Limb (tissue), 2 donors: ENCODE results near the gene DNAJB6.

Experiments used
- DNase-seq, 2 donors: peaks; one replicate each; pipeline ENCODE4 v3.0.0-alpha.2; 2016; ENCODE audit errors: extremely low spot score in 2 of 2

DNAJB6 gene

DNA sequence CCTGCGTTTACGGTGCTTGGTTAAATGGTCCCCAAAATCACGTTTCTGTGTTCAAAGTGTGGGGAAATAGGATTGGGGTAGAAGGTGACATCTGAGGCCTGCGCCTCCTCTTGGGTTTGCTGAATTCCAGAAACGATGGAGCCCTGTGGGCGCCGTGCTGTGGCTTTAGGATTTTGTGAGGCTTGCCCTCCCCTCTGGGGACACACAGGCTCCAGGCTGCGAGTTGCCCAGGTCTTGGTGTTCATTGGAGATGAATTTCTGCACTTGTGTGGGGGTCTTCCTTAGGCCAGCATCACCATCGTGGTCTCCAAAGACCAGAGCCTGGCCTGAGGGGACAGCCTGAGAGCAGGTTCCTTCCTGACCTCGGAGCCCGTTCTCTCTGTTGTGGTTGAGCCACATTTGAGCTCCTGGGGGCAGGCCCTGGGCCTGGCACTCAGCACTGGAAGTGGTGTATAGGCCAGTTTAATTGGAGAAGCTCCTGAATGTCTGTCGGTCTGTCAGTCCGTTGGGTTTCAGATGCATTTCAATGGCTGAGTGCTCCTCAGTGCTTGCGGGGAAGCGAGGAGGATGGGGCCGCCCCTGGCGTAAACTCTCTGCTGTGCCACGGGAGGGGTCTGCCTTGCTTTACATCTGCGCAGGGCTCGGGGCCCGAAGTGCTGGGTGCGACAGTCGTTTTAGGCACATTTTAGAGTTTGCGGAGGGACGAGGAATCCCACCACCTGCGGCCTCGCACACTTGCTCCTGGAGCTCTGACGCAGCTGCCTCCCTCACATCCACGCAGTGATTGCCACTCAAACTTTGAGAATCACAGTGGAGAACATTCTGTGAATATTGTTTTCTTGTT lies 71.7 kb downstream of the DNAJB6 start:
- DNase-seq = no peak

DNA sequence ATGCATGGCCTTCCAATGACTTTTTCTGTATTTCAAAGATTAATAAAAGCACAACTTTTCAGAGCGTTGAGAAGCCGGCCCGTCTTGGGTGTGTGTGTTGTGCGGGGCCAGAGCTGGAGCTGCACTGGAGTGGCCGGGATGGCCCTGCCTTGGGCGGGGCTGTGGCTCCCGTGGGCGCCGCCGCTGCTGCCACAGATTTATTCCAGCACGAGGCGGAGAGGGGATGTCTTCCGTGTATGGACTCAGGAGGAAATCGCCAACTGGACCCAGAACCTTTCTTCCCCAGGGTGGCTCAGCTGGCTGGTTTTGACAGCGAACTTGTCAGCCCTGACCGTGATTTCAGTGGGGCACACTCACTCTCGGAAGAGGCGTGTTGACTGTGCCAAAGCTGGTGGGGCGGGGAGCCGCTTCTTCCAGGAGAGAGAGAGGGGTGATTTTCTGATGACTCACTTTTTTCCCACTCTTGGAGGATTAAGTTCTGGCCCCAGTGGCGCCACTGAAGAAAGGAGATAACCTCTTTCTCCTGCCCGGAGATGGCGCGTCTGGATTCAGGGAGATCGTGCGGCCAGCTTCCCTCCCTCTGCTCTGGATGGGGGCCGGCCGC lies 72.4 kb downstream of the DNAJB6 start:
- no peak for DNase-seq

DNA sequence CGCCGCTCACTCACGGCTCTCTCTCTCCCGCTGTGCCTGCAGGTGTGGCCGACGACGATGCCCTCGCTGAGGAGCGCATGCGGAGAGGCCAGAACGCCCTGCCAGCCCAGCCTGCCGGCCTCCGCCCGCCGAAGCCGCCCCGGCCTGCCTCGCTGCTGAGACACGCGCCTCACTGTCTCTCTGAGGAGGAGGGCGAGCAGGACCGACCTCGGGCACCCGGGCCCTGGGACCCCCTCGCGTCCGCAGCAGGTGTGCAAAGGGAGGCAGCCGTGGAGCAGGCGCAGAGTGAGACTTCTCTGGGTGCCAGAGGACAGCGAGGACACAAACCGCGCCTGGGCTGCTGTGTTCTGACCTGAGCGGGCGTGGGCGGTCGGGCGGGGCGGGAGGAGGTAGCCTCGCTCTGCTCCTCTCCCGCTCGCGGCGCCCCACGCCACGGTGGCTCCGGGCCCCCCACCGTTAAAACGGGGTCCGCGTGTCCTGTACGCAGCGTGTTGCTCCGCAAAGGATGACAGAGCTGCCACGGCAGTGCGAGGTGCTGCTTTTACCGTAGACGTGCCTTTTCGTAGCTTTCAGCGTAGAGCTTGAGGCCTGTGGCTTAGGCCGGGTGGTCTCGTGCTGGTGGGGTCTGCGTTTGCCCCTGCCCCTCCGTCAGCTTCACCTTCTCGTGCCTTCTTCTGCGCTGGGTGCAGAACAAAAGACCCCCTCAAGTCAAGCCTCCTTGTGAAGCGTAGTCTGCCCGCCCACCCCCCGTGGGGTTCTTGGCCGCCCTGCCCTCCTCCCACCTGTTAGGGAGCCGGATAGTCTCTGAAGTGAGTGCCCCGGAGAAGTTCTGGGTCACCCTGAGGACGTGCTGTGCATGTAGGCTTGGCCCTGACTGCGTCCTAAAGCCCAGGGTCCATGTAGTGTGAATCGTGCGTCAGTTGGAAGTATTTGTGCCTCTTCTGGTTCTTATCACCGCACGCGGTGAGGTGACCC lies 73.2 kb downstream of the DNAJB6 start:
- DNase-seq = no peak

DNA sequence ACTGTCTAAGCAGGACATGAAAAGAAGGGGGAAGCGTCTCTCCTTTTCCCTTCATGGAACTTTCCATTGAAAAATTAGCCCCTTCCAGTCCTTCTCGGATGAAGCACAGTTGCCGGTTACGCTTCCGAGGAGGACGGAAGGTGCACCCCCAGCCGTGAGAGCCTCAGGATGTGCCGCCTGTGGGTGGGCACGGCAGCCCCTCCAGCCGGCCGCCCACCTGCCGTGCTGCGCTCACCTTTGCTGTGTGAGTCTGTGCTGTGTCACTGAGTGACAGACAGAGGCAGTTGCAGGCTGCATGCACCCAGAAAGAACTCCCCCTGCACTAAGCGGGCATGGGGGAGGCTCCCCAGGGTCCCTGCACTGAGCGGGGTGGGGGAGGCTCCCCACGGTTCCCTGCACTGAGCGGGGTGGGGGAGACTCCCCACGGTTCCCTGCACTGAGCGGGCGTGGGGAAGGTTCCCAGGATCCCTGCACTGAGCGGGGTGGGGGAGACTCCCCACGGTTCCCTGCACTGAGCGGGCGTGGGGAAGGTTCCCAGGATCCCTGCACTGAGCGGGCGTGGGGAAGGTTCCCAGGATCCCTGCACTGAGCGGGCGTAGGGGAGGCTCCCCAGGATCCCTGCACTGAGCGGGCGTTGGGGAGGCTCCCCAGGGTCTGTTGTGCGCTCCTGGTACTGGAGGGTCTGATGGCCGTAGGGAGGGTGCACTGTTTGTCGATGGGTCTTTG lies 74.2 kb downstream of the DNAJB6 start:
- DNase-seq = no peak

DNA sequence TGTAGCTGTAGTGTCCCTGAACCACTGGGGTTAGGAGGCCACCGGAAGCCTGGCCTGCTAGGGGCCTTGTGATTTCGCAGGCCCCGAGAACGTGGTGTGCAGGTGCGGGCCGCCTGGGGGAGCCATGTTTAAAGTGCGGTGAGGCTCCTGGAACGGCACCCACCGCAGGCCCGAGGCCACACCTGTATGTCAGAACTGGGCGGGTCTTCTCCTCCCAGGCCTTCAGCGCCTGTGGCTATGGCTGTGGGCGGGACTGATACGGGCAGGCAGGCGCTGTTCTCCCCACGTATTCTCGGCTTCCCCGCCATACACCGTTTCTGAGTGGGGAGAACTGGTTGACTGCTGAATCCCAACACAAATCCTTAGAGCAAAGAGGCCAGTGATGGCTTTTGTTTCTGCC lies 74.8 kb downstream of the DNAJB6 start:
- DNase-seq = no peak

DNA sequence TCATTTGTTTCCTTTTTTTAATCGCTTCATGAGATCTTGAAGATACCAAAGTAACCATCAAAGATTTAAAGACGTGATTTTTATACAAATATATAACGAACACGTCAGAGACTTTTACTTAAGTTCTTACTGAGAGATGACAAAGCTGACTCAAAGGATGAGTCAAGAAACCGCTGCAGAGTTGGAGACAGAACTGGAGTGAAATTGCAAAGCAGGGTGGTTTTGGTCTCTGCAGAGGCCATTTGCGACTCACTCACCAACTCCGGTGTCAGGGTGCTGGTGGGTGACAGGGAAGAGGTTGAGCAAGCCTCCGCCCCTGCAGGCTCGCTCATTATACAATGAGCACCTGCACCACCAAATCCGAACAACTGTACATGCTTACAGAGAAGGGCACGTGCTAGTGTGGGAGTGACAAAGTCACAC lies 75.2 kb downstream of the DNAJB6 start:
- no peak for DNase-seq

DNA sequence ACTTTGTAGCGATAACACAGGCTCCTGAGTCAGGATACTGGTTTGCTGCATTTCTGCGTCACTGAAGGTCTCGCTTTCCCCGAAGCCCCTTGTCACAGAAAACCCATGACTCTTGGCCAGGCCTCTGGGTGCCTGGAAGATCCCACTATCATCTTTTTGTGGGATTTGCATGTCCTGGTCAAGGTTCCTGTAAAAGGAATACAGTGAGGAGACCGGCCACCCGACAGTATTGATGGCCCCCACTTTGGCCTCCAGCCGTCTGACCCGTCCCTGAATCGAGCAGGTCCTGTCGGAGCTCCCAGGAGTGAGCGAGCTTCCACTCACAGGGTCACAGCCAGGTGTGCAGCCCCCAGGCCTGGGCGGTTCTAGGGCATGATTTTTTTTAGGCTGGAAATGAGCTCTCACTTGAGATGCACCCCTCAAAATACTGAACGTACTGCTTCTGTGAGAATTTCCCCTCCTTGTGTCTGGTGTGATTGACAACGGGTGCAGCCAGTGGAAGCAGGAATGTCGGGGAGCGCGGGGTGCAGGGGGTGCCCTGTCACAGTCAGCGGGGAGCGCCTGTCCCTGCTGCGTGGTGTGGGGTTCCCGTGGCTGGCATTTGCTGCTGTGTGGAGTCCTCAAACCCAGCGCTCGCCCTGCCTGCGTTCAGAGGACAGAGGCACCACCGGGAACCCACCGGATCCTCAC lies 75.8 kb downstream of the DNAJB6 start:
- no peak for DNase-seq

DNA sequence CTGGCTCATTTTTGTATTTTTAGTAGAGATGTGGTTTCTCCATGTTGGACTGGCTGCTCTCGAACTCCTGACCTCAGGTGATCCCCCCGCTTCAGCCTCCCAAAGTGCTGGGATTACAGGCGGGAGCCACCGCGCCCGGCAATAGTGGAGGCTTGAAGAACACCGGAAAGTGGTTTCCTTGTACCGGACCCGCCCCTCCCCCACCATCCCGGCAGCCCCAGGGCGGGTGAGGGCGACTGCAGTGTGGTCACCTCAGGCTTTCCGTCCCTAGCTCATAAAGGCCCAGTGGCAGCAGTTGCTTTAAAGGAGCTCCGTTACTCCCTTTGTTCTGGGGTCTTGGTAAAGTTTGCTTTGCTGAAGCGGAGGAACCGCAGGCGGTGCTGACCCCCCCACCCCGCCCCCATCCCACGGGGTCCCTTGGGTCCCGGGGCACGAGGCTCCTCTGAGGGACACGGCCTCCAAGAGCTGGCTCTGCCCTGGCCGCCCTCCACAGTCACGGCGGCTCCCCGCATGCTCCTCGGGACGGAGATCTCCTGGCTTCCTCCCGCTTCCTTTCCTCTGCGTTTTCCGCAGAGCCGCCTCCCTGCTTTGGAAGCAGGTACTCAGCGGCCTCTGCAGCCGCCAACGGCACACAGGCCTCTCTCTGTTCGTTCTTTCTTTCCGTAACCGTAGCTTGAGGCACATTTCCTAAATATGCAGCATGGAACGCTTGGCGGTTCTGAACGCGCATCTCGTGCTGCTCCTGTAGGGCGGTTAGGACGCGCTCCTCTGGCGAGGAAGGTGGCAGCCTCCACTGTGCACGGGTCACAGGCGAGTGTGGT lies 77.3 kb downstream of the DNAJB6 start:
- DNase-seq = no peak

DNA sequence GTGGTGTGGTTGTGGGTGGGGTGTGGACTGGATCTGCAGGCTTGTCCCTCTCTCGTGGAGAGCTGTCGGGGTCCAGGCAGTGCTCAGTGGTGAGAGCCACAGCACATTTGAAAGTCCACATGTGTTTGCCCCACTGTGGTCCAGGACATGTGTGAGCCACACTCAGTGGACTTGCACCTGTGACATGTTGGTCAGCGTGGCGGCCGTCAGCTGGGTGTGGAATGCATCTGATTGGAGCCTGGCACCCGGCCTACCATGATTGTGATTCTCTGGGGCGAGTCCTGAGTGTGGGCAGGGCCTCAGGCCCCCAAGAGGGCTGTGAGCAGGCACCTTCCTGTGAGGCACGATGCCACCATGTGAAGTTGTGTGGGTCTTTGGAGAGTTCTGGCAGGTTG lies 77.9 kb downstream of the DNAJB6 start:
- DNase-seq = no peak

DNA sequence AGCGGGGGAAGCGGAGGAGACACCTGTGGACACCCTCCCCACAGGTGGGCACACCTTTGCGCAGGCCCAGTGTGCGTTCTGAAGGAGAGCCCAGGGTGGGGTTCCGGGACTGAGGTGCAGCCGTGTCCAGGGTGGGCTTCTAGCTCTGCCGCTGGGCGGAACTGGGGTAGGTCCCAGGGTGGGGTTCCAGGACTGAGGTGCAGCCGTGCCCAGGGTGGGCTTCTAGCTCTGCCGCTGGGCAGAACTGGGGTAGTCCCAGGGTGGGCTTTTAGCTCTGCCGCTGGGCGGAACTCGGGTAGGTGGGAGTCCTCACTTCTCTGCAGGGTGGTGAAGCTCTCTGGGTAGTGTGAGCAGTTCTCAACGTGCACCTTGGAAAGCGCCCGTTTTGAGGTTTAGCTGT lies 78.7 kb downstream of the DNAJB6 start:
- no peak for DNase-seq

DNA sequence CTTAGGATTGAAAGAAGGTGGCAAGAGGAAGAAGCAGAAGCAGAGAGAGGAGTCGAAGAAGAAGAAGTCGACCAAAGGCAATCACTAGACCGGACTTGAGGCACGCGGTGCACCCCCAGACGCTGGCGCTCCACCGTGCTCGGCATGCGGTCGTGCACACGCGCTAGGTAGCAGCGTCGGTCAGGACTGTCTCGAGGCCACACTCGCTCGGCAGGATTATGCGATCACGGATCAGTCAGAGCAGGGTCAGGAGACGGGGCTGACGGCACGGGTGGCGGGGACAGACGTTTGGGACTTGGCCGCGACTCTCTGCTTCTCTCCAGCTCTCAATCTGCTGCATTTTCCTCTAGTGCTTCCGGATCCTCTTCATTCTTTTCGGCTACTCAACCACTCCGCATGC lies 79.2 kb downstream of the DNAJB6 start:
- DNase-seq = no peak

DNA sequence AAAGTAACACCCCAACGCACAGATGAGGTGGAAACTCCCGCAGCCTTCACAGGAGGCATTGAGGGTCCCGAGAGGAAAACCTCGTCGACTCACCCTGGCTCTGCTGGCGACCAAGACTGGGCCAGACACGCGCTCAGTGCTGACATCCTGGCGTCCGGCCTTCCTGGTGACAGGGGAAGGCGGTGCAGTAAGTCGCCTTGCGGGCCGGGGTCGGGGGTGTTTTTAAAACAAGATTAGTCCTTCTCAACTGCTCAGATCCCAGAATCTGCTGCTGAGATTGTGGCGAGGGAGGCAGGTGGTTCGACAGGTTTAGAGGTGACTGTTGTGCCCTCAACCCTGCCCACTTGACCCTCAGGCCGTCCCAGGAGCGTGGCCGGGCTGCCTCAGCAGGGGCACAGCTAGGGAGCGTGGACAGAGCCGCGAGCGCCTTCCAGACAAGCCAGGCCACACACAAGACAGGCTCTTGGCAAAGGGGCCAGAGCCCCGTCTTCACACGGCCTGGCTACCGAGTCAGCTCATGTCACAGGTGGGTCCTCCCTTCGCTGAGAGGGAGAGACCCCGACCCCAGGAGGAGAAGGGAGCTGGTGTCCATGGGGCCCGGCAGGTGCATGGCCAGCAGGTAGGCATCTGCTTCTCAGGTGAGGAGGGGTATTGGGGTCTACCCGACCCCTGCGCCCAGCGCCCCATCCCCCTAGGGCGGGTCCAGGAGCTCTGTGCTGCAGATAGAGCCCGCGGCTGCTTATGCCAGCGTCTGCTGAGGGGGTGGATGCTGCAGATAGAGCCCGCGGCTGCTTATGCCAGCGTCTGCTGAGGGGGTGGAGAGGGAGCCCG lies 81.6 kb downstream of the DNAJB6 start:
- no peak for DNase-seq

DNA sequence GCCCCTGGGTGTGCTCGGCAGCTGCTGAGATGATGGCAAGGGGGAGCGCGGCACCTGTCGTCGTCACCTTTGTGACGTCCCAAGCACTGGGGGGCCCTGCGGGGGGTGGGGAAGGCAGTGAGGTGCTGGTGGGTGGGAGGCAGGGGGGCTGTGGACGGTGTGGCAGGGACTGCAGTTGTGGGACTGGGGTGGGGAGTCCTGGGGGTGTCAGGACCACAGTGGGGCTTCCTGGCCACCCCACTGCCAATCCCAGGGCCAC lies 82.2 kb downstream of the DNAJB6 start:
- DNase-seq = no peak

DNA sequence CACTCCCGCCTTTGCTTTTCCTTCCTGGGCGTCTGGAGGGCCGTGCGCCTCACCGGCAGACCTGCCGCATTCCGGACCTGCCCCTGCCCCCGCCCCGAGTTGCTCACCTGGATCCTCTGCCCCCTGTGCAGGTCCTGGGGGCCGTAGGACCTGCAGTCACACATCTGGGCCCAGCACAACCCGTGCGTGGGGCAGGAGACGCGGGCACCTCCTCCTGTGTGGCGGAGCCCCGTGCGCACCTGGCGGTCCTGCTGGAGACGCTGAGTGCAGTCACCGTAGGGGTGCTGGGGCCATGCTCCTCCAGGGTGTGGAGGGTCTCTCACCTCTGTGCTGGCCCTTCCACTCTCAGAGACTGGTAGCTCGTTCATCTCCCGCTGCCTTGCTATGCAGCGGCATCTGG lies 85.5 kb downstream of the DNAJB6 start:
- no peak for DNase-seq

DNA sequence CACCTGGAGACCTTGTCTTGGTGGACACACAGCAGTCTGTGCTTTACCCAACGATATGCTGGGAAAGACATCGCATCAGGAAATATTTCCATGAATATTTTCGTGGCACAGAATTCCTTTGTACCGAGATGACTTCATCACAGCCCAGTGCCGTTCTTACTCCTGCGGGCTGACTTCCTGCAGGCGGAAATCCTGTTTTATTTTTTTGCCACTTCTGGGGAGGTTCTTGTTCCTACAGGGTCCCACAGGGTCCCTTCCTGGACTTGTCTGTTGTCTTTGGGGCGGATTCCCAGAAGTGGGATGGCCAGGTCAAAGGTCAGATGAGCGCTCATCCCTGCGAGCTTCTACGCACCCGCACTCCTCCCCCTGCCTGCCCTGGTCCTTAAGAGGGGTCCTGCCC lies 86.5 kb downstream of the DNAJB6 start:
- DNase-seq = no peak

DNA sequence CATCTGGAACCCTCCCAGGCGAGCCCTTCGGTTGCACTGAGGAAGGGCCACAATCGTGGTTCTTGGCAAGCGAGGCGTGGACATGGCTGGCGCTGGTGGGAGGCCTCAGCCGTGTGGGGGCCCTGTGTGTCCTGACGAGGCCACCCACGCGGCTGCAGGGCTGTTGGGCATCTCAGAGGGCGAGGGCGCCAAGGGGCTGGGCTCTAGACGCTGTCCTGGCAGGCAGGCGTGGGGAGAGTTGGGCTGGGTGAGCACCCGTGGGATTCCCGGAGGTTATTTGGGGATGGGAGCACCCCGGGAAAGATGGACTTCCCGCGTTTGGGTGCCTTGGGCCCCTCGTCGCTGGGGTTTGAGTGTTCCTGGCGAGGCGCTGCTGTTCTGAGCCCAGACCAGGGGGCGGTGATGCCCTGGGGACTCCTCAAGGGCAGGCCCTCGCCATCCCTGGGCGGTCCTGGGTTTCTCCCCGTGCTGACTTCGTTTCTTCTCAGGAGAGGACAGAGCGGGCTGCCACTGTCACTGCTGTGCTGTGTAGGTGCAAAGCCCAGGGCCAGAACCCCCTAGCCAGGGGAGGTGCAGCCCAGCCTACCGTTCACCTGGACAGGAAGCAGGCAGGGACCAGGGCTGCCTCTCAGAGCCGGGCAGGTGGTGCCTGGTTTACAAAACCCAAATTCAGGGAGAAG lies 87.2 kb downstream of the DNAJB6 start:
- no peak for DNase-seq

DNA sequence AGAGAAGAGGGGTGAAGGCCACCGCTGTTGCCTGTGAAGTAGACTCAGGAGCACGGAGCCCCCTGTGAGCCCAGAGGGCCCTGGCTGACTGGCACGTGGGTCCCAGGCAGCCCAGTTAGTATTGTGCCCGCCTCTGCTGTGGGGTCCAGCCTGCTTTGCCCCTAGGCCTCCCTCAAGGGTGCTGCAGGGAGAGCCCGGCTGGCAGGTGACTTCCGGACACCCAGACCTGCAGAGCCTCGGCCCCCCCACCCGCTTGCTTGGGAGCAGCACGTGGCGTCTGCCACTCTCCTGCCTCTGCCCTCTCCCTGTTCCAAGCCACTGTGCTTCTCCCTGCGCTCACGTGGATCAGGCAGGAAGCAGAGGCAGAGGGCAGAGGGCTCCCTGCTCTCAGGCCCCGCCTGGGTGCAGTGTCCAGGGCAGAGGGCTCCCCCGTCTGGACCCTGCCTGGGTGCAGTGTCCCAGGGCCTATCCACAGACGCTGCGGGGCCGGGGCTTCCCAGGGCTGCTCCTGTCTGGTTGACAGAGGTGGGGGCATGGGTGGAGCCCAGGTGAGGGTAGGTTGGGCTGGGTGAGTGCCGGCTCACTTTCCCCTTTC lies 88.4 kb downstream of the DNAJB6 start:
- DNase-seq = no peak

DNA sequence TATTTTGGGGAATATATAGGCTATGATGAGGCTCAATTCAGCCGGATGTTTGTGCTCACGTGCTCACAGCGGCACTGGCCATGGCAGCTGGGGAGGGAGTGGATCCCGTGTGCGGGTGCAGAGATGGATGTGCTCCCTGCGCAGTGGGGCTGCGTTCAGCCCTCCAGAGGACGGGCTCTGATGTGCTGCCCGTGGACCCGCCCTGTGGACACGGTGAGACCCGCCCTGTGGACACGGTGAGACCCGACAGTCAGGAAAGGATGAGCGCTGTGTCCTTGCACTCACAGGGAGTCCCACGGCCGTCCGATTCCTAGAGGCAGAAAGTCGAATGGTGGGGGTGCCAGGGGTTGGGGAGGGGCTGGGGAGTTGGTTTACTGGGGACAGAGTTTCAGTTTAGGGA lies 89.0 kb downstream of the DNAJB6 start:
- no peak for DNase-seq
